ENCODE measurements around the gene PEX1. TPM values are rescaled to one million over a fixed set of nuclear protein-coding genes. Genes with fewer than 3 reads are reported as not detected.
"Not testable (repeated sequence)": the region's sequence is repeated elsewhere in the genome, so short reads cannot be mapped to it uniquely, and the experiment has no call there.

The PEX1 gene
- total RNA-seq, 1 donor from 2014 or later = 18.3 TPM

DNA sequence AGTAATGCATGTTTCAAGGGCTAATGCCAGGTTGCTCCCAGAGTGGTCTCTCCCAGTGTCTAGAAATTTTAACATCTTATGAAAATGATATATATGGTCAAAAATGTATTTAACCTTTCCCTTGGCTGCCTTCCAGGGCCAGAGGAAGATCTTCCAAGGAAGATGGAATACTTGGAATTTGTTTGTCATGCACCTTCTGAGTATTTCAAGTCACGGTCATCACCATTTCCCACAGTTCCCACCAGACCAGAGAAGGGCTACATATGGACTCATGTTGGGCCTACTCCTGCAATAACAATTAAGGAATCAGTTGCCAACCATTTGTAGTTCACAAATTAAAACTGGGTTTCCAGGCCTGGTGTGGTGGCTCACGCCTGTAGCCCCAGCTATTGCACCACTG lies 72.1 kb downstream of the PEX1 start:
- TF ChIP-seq, protein P1, sequence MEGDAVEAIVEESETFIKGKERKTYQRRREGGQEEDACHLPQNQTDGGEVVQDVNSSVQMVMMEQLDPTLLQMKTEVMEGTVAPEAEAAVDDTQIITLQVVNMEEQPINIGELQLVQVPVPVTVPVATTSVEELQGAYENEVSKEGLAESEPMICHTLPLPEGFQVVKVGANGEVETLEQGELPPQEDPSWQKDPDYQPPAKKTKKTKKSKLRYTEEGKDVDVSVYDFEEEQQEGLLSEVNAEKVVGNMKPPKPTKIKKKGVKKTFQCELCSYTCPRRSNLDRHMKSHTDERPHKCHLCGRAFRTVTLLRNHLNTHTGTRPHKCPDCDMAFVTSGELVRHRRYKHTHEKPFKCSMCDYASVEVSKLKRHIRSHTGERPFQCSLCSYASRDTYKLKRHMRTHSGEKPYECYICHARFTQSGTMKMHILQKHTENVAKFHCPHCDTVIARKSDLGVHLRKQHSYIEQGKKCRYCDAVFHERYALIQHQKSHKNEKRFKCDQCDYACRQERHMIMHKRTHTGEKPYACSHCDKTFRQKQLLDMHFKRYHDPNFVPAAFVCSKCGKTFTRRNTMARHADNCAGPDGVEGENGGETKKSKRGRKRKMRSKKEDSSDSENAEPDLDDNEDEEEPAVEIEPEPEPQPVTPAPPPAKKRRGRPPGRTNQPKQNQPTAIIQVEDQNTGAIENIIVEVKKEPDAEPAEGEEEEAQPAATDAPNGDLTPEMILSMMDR (IDR thresholded peaks at IDR 0.05; ENCODE audit: insufficient read depth, low read length, poor library complexity, severe bottlenecking) = no peak
- Histone ChIP-seq H3K36me3 (ENCODE audit: control insufficient read depth, insufficient read depth, low read length) (peaks cover 6% of the 10 kb centered on the region), H3K27me3 (ENCODE audit: control insufficient read depth, insufficient read depth, low read length) (no peaks in the 10 kb centered on the region), H3K4me3 (ENCODE audit: low read depth, low read length) (no peak overlapping the region)
- DNase-seq (ENCODE audit: low read depth) = no peak

DNA sequence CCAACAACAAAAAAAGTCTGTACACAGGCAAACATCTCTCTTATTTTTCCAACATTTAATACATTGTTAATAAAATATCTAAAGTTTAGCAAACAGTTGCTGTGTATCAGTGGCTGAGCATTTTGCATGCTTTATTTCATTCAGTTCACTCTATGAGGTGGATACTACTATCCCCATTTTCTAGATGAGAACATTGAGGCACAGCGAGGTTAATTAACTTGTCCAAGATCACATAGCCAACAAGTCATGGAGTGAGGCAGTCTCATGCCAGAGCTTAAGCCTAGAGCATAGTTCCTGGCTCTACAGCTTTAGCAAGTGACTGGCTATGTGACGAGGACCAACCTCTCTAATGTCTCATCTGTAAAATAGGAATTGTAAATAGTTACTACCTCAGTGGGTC lies 76.7 kb downstream of the PEX1 start:
- DNase-seq (ENCODE audit: low read depth) = no peak
- H3K36me3 ChIP-seq (ENCODE audit: control insufficient read depth, insufficient read depth, low read length) = peaks cover 6% of the 10 kb centered on the region
- no peaks in the 10 kb centered on the region for H3K27me3 ChIP-seq (ENCODE audit: control insufficient read depth, insufficient read depth, low read length)
- no peak overlapping the region for H3K4me3 ChIP-seq (ENCODE audit: low read depth, low read length)
- TF ChIP-seq, protein P1 (IDR thresholded peaks at IDR 0.05; ENCODE audit: insufficient read depth, low read length, poor library complexity, severe bottlenecking) = no peak

DNA sequence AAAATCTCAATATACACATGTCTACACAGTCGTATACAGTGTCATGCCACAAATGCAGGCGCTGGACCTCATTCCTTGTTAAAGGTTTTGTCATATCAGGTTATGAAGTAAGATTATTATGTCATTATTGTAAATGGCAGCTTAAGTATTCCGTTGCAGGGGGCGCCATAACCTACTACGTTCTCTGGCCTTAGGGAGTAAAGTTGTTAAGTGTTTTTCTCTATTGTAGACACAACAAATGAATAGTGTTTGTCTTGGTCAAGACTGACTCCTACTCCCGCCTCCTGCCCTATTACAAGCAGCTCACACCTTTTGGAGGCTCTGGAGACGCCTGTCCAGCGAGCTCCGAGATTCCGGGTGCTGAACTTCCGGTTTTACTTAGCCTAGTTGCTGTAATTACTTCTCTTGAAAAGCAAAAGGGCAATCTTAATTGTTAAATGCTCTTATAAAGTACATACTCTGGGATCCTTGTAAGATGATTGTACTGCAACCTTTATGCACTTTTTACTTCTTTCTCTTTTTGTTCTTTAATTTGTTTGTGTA lies 80.0 kb downstream of the PEX1 start:
- TF ChIP-seq, protein P1 (IDR thresholded peaks at IDR 0.05; ENCODE audit: insufficient read depth, low read length, poor library complexity, severe bottlenecking) = peak; percentile 40
- peaks cover 6% of the 10 kb centered on the region for H3K36me3 ChIP-seq (ENCODE audit: control insufficient read depth, insufficient read depth, low read length)
- H3K4me3 ChIP-seq (ENCODE audit: low read depth, low read length) = peak overlapping the region; percentile 83
- DNase-seq (ENCODE audit: low read depth) = peak; percentile 31
- H3K27me3 ChIP-seq (ENCODE audit: control insufficient read depth, insufficient read depth, low read length) = no peaks in the 10 kb centered on the region

DNA sequence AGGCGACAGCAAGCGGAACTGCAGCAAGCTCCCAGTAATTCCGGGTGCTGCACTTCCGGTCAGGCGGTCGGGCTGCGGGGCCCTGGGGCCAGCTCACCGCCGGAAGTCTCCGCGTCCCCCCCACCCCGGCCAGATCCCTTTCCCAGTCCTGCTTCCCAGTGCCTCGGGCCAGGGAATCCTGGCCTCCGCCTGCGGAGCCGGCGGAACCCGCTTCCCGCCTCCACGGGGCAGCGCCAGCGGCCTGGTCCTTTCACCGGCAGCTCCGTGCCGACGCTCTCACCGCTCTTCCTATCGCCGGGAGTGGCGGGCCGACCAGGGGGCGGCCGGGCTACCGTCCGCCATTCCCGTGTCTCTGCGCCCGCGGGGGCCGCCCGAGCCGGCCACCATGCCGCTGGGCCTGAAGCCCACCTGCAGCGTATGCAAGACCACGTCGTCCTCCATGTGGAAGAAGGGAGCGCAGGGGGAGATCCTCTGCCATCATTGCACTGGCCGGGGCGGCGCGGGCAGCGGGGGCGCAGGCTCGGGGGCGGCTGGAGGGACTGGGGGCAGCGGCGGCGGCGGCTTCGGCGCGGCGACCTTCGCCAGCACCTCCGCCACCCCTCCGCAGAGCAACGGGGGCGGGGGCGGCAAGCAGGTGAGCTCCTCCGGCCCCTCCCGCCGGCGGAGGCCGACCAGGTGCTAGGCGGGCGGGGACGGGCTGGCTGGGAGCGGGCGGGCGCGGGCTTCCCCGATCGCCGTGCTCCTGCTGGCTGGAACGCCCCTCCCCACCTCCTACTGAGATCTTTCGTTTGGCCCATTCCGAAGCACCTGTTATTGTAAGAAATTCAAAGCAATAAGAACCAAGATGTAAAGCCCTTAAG lies 80.7 kb downstream of the PEX1 start, which contains the start of gene GATAD1:
Gene GATAD1 (plus strand): TSS at position 138 of the 860 bp plus-strand sequence. CDS start 248 bp downstream, at position 386.
- H3K36me3 ChIP-seq (ENCODE audit: control insufficient read depth, insufficient read depth, low read length) = peaks cover 6% of the 10 kb centered on the region
- DNase-seq (ENCODE audit: low read depth) = peak; percentile 60
- H3K27me3 ChIP-seq (ENCODE audit: control insufficient read depth, insufficient read depth, low read length) = no peaks in the 10 kb centered on the region
- peak within 1 kb of the TSS; percentile 83 for H3K4me3 ChIP-seq (ENCODE audit: low read depth, low read length)
- TF ChIP-seq, protein P1 (IDR thresholded peaks at IDR 0.05; ENCODE audit: insufficient read depth, low read length, poor library complexity, severe bottlenecking) = no peak

DNA sequence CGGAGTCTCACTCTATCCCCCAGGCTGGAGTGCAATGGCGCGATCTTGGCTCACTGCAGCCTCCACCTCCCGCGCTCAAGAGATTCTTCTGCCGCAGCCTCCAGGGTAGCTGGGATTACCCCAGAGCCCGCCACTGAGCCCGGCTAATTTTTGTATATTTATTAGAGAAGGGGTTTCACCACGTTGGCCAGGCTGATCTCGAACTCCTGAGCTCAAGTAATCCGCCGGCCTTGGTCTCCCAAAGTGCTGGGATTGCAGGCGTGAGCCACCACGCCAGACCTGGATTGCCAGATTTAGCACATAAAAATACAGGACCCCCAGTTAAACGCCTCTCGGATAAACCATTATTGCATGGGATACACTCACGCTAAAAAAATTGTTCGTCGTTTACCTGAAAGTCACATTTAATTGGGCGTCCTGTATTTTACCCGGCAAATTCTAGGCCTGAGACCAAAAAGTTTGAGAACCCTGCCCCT lies 81.4 kb downstream of the PEX1 start:
- TF ChIP-seq, protein P1 (IDR thresholded peaks at IDR 0.05; ENCODE audit: insufficient read depth, low read length, poor library complexity, severe bottlenecking) = peak; percentile 84
- no peaks in the 10 kb centered on the region for H3K27me3 ChIP-seq (ENCODE audit: control insufficient read depth, insufficient read depth, low read length)
- H3K36me3 ChIP-seq (ENCODE audit: control insufficient read depth, insufficient read depth, low read length) = peaks cover 2% of the 10 kb centered on the region
- no peak overlapping the region for H3K4me3 ChIP-seq (ENCODE audit: low read depth, low read length)
- no peak for DNase-seq (ENCODE audit: low read depth)

DNA sequence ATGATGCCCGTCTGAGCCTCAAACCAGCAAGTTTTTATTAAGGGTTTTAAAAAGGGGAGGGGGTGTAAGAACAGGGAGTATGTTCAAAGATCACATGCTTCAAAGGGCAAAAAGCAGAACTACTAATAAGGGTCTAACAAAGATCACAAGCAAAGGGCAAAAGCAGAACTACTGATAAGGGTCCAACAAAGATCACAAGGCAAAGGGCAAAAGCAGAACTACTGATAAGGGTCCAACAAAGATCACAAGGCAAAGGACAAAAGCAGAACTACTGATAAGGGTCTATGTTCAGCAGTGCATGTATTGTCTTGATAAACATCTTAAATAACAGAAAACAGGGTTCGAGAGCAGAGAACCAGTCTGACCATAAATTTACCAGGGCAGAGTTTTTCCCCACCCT lies 85.6 kb downstream of the PEX1 start:
- not testable (repeated sequence) for H3K36me3 ChIP-seq (ENCODE audit: control insufficient read depth, insufficient read depth, low read length); H3K4me3 ChIP-seq (ENCODE audit: low read depth, low read length); DNase-seq (ENCODE audit: low read depth); H3K27me3 ChIP-seq (ENCODE audit: control insufficient read depth, insufficient read depth, low read length)
